Stimulated activated CD8-positive, alpha-beta memory T cell treated with anti-CD3 and anti-CD28 coated beads, Interleukin-4, amount 100 ng/mL, for 1 hour (primary cell): ENCODE data around the gene SPEM2.
A peak's percentile ranks its signal among the peaks of the same experiment; 100 is the strongest.

ENCODE experiments used
- DNase-seq, 2 donors: peaks; one replicate each; pipeline ENCODE4 v3.0.0-alpha.2; 2020; ENCODE audit warnings: low read depth in 2 of 2, low spot score in 1 of 2

The SPEM2 gene

DNA sequence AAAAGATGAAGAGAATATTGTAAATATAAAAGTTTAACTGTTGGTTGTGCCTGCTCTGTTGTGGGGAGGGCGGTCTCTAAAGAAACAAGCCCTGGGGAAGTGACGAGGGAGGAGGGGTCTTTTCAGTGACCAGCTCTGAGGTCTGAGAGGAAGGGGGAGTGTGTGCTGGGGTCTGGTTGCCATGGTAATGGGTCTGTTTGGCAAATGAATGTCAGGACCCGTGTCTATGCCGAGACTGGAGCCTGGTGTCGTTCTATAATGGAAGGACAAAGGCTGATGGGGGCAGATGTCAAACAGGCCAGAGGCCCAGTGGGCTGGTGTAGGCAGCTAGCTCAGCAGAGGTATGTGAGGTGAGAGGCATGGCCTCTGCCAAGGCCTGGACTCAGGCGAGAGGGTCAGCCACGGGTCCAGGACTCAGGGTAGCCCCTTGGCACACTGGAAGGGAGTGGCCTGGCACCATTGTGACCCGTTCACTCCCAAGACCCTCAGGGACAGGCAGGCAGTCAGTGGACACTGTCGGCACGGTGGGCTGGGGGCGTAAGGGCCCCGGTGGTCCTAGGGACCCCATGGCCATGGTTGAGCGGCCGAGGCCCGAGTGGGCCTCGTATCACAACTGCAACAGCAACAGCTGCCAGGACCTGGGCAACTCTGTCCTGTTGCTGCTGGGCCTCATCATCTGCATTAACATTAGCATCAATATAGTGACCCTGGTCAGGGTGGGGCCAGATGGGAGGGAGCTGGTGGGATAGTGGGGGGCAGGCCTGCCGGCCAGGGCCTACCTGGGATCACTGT, 5.4 kb upstream of the SPEM2 start, which contains the start of gene SPEM1:
Gene SPEM1, plus strand, starts transcription at position 506 of the 792 bp plus-strand sequence. Its CDS starts 61 bp downstream, at position 567.
- no peak for DNase-seq

DNA sequence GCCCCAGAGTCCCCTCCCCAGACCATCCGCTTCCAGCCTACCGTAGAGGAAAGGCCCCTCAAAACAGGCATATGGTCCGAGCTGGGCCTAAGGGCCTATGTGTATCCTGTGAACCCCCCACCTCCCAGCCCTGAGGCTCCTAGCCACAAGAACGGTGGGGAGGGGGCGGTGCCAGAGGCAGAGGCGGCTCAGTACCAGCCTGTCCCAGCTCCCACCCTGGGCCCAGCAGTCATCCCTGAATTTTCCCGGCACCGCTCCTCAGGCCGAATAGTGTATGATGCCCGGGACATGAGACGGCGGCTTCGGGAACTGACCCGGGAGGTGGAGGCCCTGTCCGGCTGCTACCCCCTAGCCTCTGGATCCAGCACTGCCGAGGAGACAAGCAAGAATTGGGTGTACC, 4.2 kb upstream of the SPEM2 start:
- no peak for DNase-seq

GRCh38 chr17:7423679-7424078, 1.7 kb upstream of the SPEM2 start:
- DNase-seq, result no peak

GRCh38 chr17:7425756-7426155, 340 bp downstream of the SPEM2 start:
- DNase-seq, result no peak

DNA sequence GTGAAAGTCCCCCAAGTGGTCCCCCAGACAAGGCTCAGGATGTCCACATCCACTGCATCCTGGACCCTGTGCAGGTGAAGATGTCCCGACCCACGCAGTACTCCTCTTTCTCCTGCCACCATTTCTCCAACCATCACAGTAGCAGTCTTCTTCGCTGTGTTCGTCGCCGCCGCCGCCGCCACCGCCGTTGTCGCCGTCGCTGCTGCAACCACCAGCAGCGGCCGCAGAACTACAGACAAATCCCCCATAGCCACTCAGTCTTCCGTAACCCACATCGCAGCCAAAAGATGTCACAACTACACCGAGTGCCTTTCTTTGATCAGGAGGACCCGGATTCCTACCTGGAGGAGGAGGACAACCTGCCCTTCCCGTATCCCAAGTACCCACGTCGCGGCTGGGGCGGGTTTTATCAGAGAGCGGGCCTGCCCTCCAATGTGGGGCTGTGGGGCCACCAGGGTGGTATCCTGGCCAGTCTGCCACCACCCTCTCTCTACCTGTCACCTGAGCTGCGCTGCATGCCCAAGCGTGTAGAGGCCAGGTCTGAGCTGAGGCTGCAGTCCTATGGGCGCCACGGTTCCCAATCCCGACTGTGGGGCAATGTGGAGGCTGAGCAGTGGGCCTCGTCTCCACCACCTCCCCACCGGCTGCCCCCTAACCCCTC, 917 bp downstream of the SPEM2 start:
- no peak for DNase-seq

DNA sequence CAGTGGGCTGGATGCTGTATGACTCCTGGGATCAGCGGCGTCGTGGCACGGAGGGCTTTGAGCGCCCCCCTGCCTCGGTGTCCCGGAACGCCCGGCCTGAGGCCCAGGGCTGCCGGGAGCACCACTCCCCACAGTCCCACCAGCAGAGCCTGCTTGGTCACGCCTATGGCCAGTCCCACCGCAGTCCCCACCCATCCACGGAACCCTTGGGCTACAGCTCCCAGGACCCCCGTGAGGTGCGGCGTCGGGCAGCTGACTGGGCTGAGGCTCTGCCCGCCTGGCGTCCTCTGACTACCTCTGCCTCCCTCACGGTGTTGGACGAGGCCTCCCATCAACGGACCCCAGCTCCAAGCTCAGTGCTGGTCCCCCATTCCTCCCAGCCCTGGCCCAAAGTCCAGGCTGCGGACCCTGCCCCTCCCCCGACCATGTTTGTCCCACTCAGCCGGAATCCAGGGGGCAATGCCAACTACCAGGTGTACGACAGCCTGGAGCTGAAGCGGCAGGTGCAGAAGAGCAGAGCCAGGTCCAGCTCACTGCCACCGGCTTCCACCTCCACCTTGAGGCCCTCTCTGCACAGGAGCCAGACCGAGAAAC, 1.6 kb downstream of the SPEM2 start:
- no peak for DNase-seq

GRCh38 chr17:7427549-7427948, 2.1 kb downstream of the SPEM2 start:
- DNase-seq, result no peak

DNA sequence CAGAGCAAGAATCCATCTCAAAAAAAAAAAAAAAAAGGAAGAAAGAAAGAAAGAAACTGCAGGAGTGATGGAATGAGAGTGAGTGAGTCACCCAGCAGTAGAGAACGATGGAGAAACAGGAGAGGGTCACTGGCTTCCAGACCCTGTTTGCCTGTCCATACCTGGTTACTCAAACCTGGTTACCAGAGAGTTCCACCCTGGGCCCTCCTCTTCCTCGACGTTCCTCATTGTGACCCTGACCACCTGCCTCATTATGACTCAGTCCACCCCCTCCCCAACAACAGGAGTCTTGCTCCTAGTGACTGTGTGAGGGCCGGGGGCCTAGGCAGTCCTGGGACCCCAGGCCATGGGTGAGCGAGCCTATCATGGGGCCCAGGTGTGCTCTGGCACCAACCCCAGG, 3.1 kb downstream of the SPEM2 start, which contains the start of gene SPEM3:
Gene SPEM3, plus strand, starts transcription at position 301 of the 400 bp plus-strand sequence. Its CDS starts 46 bp downstream, at position 347.
- DNase-seq, result no peak

GRCh38 chr17:7429722-7430121, 4.3 kb downstream of the SPEM2 start:
- no peak for DNase-seq

DNA sequence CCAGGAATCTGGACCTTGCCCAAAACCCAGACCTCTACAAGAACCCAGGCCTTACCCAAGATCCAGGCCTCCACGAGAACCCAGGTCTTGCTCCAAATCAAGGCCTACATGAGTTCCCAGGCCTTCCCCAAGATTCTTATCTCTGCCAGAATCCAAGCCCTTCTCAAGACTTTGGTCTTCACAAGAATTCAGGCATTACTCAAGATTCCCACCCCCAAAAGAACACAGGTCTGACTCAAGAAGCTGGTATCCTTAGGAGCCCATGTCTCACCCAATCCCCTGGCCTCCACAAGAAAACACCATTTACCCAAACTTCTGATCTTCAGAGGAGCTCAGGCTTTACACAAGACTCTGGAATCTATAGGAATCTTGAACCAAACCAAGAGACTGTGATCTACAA, 5.8 kb downstream of the SPEM2 start:
- DNase-seq, result no peak

DNA sequence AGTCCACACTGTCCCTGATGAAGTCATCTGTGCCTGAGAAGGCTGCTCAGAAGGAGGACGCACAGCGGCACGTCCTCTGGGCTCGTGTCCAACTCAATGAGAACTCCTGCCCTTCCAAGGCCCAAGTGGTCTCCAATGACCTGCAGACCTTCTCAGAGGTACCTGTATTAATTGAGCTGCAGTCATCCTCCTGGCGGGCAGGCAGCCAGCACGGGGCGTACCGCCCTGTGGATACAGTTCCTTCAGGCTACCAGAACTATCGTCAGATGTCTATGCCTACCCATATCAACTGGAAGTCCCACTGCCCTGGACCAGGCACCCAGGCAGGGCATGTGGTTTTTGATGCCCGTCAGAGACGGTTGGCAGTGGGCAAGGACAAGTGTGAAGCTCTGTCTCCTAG, 6.9 kb downstream of the SPEM2 start:
- DNase-seq, result no peak

- no peak for DNase-seq
These were observed 10.5 kb downstream of the SPEM2 start for GRCh38 chr17:7435676-7436555.

DNA sequence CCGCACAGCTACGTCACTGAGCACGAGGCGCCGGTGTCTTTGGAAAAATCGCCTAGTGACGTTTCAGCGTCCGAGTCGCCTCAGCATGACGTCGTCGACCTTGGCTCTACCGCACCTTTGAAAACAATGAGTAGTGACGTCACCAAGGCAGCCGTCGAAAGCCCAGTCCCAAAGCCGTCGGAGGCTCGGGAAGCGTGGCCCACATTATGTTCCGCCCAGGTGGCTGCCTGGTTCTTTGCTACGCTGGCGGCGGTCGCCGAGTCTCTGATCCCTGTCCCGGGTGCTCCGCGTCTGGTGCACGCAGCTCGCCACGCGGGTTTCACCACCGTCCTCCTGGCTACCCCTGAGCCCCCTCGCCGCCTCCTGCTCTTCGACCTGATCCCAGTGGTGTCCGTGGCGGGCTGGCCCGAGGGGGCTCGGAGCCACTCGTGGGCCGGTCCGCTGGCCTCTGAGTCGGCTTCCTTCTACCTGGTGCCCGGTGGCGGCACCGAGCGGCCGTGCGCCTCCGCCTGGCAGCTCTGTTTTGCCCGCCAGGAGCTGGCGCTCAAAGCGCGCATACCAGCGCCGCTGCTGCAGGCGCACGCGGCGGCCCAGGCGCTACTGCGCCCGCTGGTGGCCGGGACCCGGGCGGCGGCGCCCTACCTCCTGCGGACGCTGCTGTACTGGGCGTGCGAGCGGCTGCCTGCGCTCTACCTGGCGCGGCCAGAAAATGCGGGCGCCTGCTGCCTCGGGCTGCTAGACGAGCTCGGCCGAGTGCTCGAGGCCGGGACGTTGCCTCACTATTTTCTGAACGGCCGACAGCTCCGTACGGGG, 11.3 kb downstream of the SPEM2 start:
- peak; percentile 38 to 64 for DNase-seq

GRCh38 chr17:7437369-7437863, 12.0 kb downstream of the SPEM2 start:
- no peak for DNase-seq

DNA sequence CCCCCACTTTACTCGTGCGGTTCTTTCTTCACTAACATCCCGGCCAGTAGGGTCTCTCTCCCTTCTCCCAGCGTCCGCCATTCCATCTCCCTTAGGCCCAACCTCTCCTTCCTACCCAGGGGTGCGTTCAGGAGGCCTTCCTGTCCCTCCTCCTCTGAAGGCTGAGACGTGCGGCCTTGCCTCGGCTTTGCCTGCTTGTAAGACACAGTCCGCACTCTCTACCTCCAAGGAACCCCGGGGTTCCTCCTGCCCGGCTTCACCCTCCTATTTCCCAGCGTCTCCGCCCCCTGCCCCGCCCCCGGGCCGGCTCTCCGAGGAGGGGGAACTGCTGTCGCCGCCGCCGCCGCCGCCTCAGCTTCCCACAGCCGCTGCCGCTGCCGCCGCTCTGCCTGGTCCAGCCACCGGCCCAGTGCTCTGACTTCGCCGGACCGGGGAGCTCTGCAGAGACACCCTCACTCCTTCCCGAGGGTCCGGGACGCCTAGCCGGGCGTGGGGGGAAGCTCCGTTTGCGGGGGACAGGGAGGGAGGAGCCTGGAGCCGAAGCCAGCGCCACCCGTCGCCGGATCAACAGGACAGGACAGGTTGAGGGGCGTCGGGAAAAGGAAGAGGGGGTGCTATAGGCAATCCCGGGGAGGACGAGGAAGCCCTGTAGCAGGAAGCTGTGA, 12.7 kb downstream of the SPEM2 start:
- peak in 1 of 2 donors; percentile 21 for DNase-seq

DNA sequence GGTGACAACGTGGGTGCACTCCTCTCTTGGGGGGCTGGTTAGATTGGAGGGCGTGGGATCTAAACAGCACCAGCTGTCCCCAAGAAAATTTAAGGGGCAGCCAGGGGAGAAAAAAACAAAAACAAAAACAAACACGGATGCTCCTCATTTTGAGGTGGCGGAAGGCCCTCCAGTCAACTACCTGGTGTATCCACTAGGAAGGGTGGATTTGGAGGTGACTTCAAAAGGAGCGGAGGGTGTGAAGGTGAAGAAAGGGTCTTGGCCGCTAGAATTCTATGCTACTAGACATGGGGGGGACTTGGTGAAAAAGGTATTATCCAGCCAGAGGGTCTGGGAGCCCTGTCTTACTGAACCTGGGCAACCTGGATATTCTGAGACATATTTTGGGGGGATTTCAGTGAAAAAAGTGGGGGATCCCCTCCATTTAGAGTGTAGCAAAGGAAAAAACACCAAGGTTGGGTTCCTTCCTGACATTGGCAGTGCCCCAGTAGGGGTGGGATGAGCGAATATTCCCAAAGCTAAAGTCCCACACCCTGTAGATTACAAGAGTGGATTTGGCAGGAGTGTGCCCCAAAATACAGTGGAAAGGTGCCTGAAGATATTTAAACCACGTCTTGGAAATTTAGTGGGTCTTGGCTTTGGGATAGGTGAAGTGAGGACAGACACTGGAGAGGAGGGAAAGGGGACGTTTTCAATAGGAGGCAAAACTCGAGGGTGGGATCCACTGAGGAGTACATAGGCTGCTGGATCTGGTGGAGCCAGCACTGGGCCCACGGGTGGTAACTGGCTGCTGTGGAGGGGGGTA, 13.4 kb downstream of the SPEM2 start:
- no peak for DNase-seq

GRCh38 chr17:7439462-7440112, 14.2 kb downstream of the SPEM2 start, which contains the start of gene FGF11:
TSS of gene FGF11 (plus strand) at chr17:7439512. CDS start at chr17:7439621, 109 bp downstream.
- DNase-seq, result no peak
